DMS 273 (cell line): ENCODE results near the gene RELT.

ENCODE experiments used
- DNase-seq: peaks from one replicate; lab custom pipeline; 2025; ENCODE audit not compliant: unreplicated experiment; lab: John Stamatoyannopoulos, UW

The RELT gene

DNA sequence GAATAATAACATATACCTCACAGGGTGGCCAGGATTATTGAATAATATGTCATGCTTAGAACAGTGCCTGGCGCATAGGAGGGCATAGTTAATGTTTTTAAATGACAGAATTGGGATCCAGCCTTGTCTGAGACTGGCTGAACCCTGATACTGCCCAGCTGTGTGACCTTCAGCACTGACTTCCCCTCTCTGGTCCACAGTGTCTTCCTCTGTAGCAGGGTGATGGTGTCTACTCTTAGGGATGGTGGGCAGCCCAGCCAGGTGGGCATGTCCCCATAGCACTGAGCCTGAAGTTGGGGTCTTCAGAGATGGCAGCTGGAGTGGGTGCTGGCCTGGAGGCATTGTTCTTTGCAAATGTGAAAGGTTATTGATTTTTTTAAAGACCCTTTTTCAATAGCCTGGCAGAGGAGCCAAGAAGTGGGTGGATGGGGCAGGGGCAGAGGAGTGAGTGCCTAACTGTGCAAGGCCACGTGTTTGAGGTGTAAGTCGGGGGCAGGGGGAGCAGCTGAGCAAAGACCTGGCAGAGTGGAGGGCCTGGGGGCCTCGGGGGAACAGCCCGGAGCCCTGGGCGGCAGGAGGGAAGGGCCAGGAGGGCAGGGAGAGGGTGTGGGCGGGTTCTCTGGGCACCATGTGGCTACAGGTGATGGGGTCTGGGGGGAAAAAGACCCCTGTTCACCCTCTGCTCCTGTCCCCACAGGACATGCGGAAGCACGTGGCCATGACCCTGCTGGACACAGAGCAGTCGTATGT is 29.8 kb upstream of the RELT start:
- DNase-seq, result no peak

GRCh38 chr11:73347067-73347466 is 29.1 kb upstream of the RELT start:
- no peak for DNase-seq

- no peak for DNase-seq
Observed at GRCh38 chr11:73348838-73349237, 27.4 kb upstream of the RELT start.

GRCh38 chr11:73349633-73350032 is 26.6 kb upstream of the RELT start:
- no peak for DNase-seq

GRCh38 chr11:73350908-73351636 is 25.1 kb upstream of the RELT start:
- DNase-seq, result peak; percentile 68

- DNase-seq, result no peak
Observed at GRCh38 chr11:73353422-73353821, 22.8 kb upstream of the RELT start.

DNA sequence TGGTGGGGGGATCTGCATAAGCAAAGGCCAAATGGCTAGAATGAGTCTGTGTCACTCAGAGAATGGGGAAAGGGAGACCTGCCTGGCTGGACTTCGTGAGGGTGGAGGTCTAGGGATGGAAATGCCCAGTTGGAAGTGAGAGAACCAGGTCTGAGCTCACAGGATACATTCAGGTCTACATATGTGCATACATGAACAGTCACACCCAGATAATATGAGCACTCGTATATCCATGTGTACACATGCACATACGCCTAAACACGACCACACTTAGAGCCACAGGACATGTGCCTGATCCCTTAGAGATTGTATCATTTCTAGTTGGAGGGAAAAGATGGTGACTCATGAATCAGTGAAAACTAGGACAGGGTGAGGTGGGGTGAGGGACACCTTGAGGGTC is 21.1 kb upstream of the RELT start:
- DNase-seq, result no peak

DNA sequence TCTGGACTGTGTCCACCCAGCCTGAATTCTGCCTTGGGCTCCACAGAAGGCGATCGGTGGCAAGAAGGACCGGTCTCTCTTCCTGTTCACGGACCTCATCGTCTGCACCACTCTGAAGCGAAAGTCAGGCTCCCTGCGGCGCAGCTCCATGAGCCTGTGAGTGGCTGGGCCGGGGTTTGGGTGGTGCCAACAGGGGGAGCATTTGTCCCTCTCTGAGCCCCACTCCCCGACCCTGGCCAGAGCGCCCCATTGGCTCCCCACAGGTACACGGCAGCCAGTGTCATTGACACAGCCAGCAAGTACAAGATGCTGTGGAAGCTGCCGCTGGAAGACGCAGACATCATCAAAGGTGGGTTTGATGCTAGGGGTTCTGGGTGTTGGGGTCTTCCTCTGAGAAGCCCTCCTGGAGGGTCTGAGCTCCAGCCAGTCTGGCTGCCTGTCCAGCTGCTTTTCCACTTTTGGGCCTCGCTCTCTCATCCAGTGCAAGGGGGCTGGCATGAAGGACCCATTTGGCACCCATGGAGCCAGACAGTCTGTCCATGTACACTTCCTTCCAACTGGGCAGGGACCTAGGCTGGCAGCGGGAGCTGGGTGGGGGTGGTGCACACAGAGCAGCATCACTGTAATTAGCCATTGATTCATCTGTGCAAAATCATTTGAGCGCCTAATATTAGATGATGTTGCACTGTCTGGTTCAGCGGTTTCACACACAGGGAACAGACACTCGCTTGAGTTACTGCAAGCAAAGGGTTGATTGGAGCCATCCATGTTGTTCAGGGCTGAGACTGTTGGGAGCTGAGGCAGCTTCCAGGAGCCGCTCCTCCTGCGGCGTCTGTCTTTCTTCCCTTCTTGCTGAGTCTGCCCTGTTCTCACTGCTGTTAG is 19.0 kb upstream of the RELT start:
- no peak for DNase-seq

- no peak for DNase-seq
Observed at GRCh38 chr11:73358071-73358470, 18.1 kb upstream of the RELT start.

DNA sequence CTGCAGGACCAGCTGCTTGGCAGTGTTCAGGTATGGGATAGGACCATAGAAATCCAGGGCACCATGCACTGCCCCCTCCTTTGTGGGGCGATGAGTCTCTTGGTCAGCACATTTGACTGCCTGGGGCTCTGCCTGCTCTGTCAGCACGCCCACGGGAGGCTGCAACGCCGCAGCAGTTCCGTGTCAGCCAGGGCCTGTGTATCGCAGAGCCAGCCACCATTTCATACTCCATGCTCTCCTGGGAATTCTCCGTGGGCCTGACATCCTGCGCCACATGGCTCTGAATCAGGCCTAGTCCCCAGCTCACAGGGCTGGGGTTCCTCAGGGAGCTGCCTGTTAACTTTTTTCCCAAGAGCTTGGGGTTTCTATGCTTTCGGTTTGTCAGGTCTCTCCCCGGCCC is 16.9 kb upstream of the RELT start:
- no peak for DNase-seq

DNA sequence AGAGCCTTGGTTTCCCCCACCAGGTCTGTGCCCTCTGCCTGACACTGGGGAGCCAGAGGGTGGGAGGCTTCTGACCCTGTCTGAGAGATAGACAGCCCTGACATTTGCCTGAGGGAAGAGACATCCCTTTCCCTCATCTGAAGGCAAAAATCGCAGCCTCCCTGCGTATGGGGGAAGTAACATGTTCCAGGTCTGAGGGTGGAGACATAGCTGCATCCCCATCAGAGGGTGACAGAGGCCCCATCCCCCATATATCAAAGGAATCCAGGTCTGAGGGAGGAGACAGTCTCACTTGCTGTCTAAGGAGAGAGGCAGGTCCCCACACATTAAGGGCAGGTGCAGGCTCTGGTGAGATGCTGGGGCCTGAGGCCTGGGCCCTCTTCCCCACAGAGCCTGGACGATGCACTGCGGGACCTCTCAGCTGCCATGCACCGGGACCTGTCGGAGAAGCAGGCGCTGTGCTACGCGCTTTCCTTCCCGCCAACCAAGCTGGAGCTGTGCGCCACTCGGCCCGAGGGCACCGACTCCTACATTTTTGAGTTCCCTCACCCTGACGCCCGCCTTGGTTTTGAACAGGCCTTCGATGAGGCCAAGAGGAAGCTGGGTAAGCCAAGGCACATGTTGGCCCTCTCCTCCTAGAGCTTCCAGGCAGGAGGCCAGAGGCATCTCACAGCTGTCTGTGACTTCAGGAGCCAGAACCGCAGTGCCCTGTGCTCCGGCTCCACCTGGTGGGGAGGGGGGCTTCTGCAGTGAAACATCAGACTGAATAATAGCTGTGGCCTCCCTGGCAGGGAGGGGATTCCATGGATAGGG is 16.1 kb upstream of the RELT start:
- peak; percentile 72 for DNase-seq

- DNase-seq, result no peak
Observed at GRCh38 chr11:73360743-73361369, 15.3 kb upstream of the RELT start.

DNA sequence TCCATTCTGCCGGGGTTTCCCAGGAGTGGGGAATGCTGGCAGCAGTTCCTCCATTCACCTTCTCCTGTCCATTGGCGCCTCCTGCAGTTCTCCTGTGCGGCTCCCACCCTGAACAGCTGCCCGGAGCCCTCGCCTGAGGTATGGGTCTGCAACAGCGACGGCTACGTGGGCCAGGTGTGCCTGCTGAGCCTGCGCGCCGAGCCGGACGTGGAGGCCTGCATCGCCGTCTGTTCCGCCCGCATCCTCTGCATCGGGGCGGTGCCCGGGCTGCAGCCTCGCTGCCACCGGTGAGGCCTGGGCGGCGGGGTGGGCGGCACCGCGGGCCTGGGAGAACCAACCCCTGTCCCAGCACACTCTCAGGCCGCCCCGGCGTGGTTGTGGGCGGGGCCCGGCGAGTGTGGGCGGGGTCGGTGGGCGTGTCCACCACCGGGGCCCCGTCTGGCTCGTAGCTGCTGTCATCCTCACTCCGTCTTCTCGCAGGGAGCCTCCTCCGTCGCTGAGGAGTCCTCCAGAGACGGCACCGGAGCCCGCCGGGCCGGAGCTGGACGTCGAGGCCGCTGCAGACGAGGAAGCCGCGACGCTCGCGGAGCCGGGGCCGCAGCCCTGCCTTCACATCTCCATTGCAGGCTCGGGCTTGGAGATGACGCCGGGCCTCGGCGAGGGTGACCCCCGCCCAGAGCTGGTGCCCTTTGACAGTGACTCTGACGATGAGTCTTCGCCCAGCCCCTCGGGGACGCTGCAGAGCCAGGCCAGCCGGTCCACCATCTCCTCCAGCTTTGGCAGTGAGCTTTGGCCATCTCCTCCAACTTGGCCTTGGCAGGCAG is 14.0 kb upstream of the RELT start:
- DNase-seq, result no peak

DNA sequence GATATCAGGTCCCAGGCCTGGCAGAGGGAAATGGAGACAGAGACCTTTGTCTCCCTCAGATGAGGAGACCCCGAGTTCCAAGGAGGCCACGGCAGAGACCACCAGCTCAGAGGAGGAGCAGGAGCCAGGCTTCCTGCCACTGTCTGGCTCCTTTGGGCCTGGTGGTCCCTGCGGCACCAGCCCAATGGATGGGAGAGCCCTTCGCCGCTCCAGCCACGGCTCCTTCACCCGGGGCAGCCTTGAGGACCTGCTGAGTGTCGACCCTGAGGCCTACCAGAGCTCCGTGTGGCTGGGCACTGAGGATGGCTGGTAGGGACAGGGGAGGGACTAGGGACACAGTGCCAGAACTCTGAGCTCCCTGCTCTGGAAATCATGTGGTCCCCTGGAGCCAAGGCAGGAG is 13.1 kb upstream of the RELT start:
- no peak for DNase-seq

- no peak for DNase-seq
Observed at GRCh38 chr11:73365352-73366264, 10.6 kb upstream of the RELT start.

- DNase-seq, result no peak
Observed at GRCh38 chr11:73366265-73366610, 10.0 kb upstream of the RELT start.

GRCh38 chr11:73366953-73367352 is 9.2 kb upstream of the RELT start:
- no peak for DNase-seq

DNA sequence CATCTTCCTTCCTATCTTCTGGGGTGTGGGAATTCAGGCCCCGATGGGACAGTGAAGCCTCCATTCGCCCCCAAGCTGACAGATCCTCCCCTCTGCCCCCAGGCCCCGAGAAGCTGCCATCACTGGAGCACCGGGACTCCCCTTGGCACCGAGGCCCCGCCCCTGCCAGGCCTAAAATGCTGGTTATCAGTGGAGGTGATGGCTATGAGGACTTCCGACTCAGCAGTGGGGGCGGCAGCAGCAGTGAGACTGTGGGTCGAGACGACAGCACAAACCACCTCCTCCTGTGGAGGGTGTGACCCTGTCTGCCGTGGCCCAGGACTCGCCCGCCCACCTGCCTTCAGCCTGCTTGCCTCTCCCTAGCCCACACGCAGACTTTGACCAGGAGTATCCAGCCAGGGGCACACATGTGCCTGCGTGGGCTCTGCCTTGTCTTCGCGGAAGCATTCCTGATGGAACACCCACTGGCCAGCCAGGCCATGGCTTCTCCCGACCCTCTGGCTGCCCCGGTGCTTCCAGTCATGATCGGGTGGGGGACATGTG is 8.6 kb upstream of the RELT start:
- no peak for DNase-seq
